Measurements from ENCODE around the gene TBXA2R.
"Not testable (repeated sequence)": the region's sequence is repeated elsewhere in the genome, so short reads cannot be mapped to it uniquely, and the experiment has no call there.

The TBXA2R gene

GRCh38 chr19:3606690-3607289 lies at the start of gene TBXA2R:
TBXA2R (minus strand) TSS chr19:3606875; CDS start chr19:3600634, 6,241 bp downstream.
- in situ Hi-C loops (cut with MboI; ENCODE audit: low sequenced_read_pairs) = no loop called here

- in situ Hi-C loops (cut with MboI; ENCODE audit: low sequenced_read_pairs) = no loop called here
These were observed 49.5 kb upstream of the TBXA2R start for GRCh38 chr19:3656073-3656746.

- in situ Hi-C loops (cut with MboI; ENCODE audit: low sequenced_read_pairs) = no loop called here
These were observed 48.9 kb upstream of the TBXA2R start for GRCh38 chr19:3655402-3656072.

GRCh38 chr19:3653865-3654513 lies 47.3 kb upstream of the TBXA2R start:
- in situ Hi-C loops (cut with MboI; ENCODE audit: low sequenced_read_pairs) = no loop called here

- in situ Hi-C loops (cut with MboI; ENCODE audit: low sequenced_read_pairs) = no loop called here
These were observed 46.6 kb upstream of the TBXA2R start for GRCh38 chr19:3653081-3653795.

- in situ Hi-C loops (cut with MboI; ENCODE audit: low sequenced_read_pairs) = no loop called here
These were observed 45.7 kb upstream of the TBXA2R start for GRCh38 chr19:3652422-3652821.

GRCh38 chr19:3651684-3652083 lies 45.0 kb upstream of the TBXA2R start:
- in situ Hi-C loops (cut with MboI; ENCODE audit: low sequenced_read_pairs) = no loop called here

- in situ Hi-C loops (cut with MboI; ENCODE audit: low sequenced_read_pairs) = no loop called here
These were observed 43.2 kb upstream of the TBXA2R start for GRCh38 chr19:3649888-3650287.

GRCh38 chr19:3648037-3648905 lies 41.6 kb upstream of the TBXA2R start:
- in situ Hi-C loops (cut with MboI; ENCODE audit: low sequenced_read_pairs) = no loop called here

- in situ Hi-C loops (cut with MboI; ENCODE audit: low sequenced_read_pairs) = not testable (repeated sequence)
These were observed 40.4 kb upstream of the TBXA2R start for GRCh38 chr19:3647102-3647501.

- in situ Hi-C loops (cut with MboI; ENCODE audit: low sequenced_read_pairs) = no loop called here
These were observed 39.8 kb upstream of the TBXA2R start for GRCh38 chr19:3646336-3647092.

- in situ Hi-C loops (cut with MboI; ENCODE audit: low sequenced_read_pairs) = no loop called here
These were observed 39.1 kb upstream of the TBXA2R start for GRCh38 chr19:3645726-3646125.

- in situ Hi-C loops (cut with MboI; ENCODE audit: low sequenced_read_pairs) = no loop called here
These were observed 38.4 kb upstream of the TBXA2R start for GRCh38 chr19:3645067-3645396.

GRCh38 chr19:3644351-3645066 lies 37.8 kb upstream of the TBXA2R start:
- in situ Hi-C loops (cut with MboI; ENCODE audit: low sequenced_read_pairs) = no loop called here

- in situ Hi-C loops (cut with MboI; ENCODE audit: low sequenced_read_pairs) = no loop called here
These were observed 37.1 kb upstream of the TBXA2R start for GRCh38 chr19:3643674-3644313.

GRCh38 chr19:3642987-3643673 lies 36.5 kb upstream of the TBXA2R start:
- in situ Hi-C loops (cut with MboI; ENCODE audit: low sequenced_read_pairs) = no loop called here

GRCh38 chr19:3642296-3642695 lies 35.6 kb upstream of the TBXA2R start:
- in situ Hi-C loops (cut with MboI; ENCODE audit: low sequenced_read_pairs) = no loop called here

Data from hTERT RPE-1 (cell line).